Caco-2 (cell line): ENCODE results near the gene ZNF48. TPM values are rescaled to one million over a fixed set of nuclear protein-coding genes. Genes with fewer than 3 reads are reported as not detected.

Experiments
- BruUV-seq: library from RNA; stranded (reverse); fragments of 400-500 nt; replicated peaks from 2 replicates; lab custom pipeline; 2021; lab: Mats Ljungman, UMichigan
- CTCF ChIA-PET: fragments of 300-600 bp; sonication (Branson Sonifier 250); formaldehyde crosslinking; loops from one replicate; lab custom pipeline; 2022; ENCODE audit warnings: antibody characterized with exemption; lab: Charles Lee
- POLR2A ChIA-PET: fragments of 300-600 bp; sonication (Branson Sonifier 250); formaldehyde crosslinking; loops from one replicate; lab custom pipeline; 2022; ENCODE audit warnings: antibody characterized with exemption; lab: Charles Lee
- DNase-seq, 2 experiments: peaks; one replicate each; pipeline versions ENCODE4 v3.0.0 to v3.0.0-alpha.2; 2020 to 2022
- H3K27me3 ChIP-seq: replicated peaks from 2 replicates; pipeline ENCODE4 v1.6.0; 2011; ENCODE audit warnings: low read length; ENCODE audit not compliant: control insufficient read depth, insufficient read depth
- H3K36me3 ChIP-seq: 2 replicates; pipeline ENCODE4 v1.5.1; 2011; ENCODE audit warnings: low read length; ENCODE audit not compliant: control insufficient read depth, insufficient read depth
- H3K4me1 ChIP-seq: fragments of 250-450 bp; sonication (Bioruptor Pico); 2 replicates; pipeline ENCODE4 v1.5.1; 2020; ENCODE audit warnings: mild to moderate bottlenecking
- H3K4me3 ChIP-seq: 2 replicates; pipeline ENCODE4 v1.5.1; 2011; ENCODE audit warnings: low read depth, mild to moderate bottlenecking, control low read depth, low read length
- H3K9me3 ChIP-seq: fragments of 250-450 bp; sonication (Bioruptor Pico); 2 replicates; pipeline ENCODE4 v1.5.1; 2020; ENCODE audit warnings: mild to moderate bottlenecking, moderate library complexity
- H3K27ac Mint-ChIP-seq: one replicate; pipeline ENCODE4 v1.8.0; 2022; ENCODE audit warnings: mixed read lengths; ENCODE audit not compliant: unreplicated experiment
- H3K27me3 Mint-ChIP-seq: one replicate; pipeline ENCODE4 v1.8.0; 2022; ENCODE audit warnings: mixed read lengths; ENCODE audit not compliant: insufficient read depth, unreplicated experiment
- H3K36me3 Mint-ChIP-seq: one replicate; pipeline ENCODE4 v1.8.0; 2022; ENCODE audit warnings: mild to moderate bottlenecking, mixed read lengths; ENCODE audit not compliant: insufficient read depth, unreplicated experiment
- H3K4me1 Mint-ChIP-seq: one replicate; pipeline ENCODE4 v1.8.0; 2022; ENCODE audit warnings: low read depth, mixed read lengths; ENCODE audit not compliant: unreplicated experiment
- H3K4me3 Mint-ChIP-seq: one replicate; pipeline ENCODE4 v1.8.0; 2022; ENCODE audit warnings: mild to moderate bottlenecking, moderate library complexity, mixed read lengths; ENCODE audit not compliant: unreplicated experiment
- H3K9me3 Mint-ChIP-seq: one replicate; pipeline ENCODE4 v1.8.0; 2022; ENCODE audit warnings: mixed read lengths; ENCODE audit not compliant: unreplicated experiment
- CTCF ChIP-seq, 2 experiments: fragments of 200-600 bp in 1 of 2; IDR thresholded peaks; 1 replicate in 1 of 2; 2 replicates in 1 of 2; pipeline versions ENCODE4 v1.5.1 to v1.8.0; 2011 to 2022; ENCODE audit warnings: antibody characterized with exemption in 1 of 2, control low read depth in 1 of 2, inconsistent platforms in 1 of 2, low read depth in 1 of 2, low read length in 1 of 2, mild to moderate bottlenecking in 1 of 2, moderate library complexity in 1 of 2; ENCODE audit not compliant: insufficient read depth in 1 of 2, severe bottlenecking in 1 of 2, unreplicated experiment in 1 of 2
- intact Hi-C: fragments of 100-400 bp; cut with micrococcal nuclease; formaldehyde crosslinking; loops from one replicate; pipeline ENCODE4 v1.10.0; 2022; ENCODE audit not compliant: unreplicated experiment
- total RNA-seq: library from RNA; stranded (reverse); gene quantifications from 2 replicates; pipeline ENCODE4 v1.2.3, GENCODE V29; 2022

Gene ZNF48
- total RNA-seq, 1 experiment from 2014 or later = 13.4 TPM

- Mint-ChIP-seq H3K4me1 (peaks cover 34% of the 10 kb centered on the region), H3K27me3 (no peaks in the 10 kb centered on the region), H3K36me3 (peaks cover 57% of the 10 kb centered on the region), H3K4me3 (no peak overlapping the region), H3K27ac (no peak overlapping the region), H3K9me3 (no peaks in the 10 kb centered on the region)
- no peaks in the 10 kb centered on the region for H3K9me3 ChIP-seq
- intact Hi-C loops = no loop called here
- CTCF ChIA-PET = interaction anchor here (0.6 kb wide), 2 partner anchors 241 to 434 kb away, joined by 3 to 4 read pairs; no protein-coding TSS in a partner anchor
- H3K27me3 ChIP-seq = no peaks in the 10 kb centered on the region
- peaks cover 12% of the 10 kb centered on the region for H3K4me1 ChIP-seq
- H3K36me3 ChIP-seq = no peaks in the 10 kb centered on the region
- H3K4me3 ChIP-seq = no peak overlapping the region
- no peak for TF ChIP-seq CTCF (IDR thresholded peaks at IDR 0.05; ENCODE audit: insufficient read depth in 1 of 2, low read depth in 1 of 2, low read length in 1 of 2, severe bottlenecking in 1 of 2, unreplicated experiment in 1 of 2)
- DNase-seq = no peak
- no TSS peak for BruUV-seq
- POLR2A ChIA-PET = no interaction called here
Observed at GRCh38 chr16:30365200-30365599, 30.0 kb upstream of the ZNF48 start.

- no peaks in the 10 kb centered on the region for H3K9me3 Mint-ChIP-seq
- Histone ChIP-seq H3K9me3 (no peaks in the 10 kb centered on the region), H3K36me3 (no peaks in the 10 kb centered on the region), H3K27me3 (no peaks in the 10 kb centered on the region), H3K4me3 (no peak overlapping the region), H3K4me1 (peaks cover 15% of the 10 kb centered on the region)
- intact Hi-C loops = no loop called here
- POLR2A ChIA-PET = no interaction called here
- no peak overlapping the region for H3K27ac Mint-ChIP-seq
- H3K27me3 Mint-ChIP-seq = no peaks in the 10 kb centered on the region
- H3K4me1 Mint-ChIP-seq = peaks cover 27% of the 10 kb centered on the region
- H3K4me3 Mint-ChIP-seq = no peak overlapping the region
- DNase-seq = no peak
- peaks cover 56% of the 10 kb centered on the region for H3K36me3 Mint-ChIP-seq
- CTCF ChIA-PET = no interaction called here
- no TSS peak for BruUV-seq
- TF ChIP-seq CTCF (IDR thresholded peaks at IDR 0.05; ENCODE audit: insufficient read depth in 1 of 2, low read depth in 1 of 2, low read length in 1 of 2, severe bottlenecking in 1 of 2, unreplicated experiment in 1 of 2) = no peak
Observed at GRCh38 chr16:30366511-30366910, 28.7 kb upstream of the ZNF48 start.

- Histone ChIP-seq H3K9me3 (no peaks in the 10 kb centered on the region), H3K27me3 (no peaks in the 10 kb centered on the region), H3K4me1 (peaks cover 19% of the 10 kb centered on the region), H3K4me3 (peak overlapping the region; percentile 63), H3K36me3 (no peaks in the 10 kb centered on the region)
- CTCF ChIA-PET = no interaction called here
- intact Hi-C loops = no loop called here
- no peak for DNase-seq
- Mint-ChIP-seq H3K27me3 (no peaks in the 10 kb centered on the region), H3K36me3 (peaks cover 50% of the 10 kb centered on the region), H3K4me3 (peak overlapping the region; percentile 72), H3K4me1 (peaks cover 33% of the 10 kb centered on the region), H3K27ac (no peak overlapping the region), H3K9me3 (no peaks in the 10 kb centered on the region)
- BruUV-seq = no TSS peak
- no peak for TF ChIP-seq CTCF (IDR thresholded peaks at IDR 0.05; ENCODE audit: insufficient read depth in 1 of 2, low read depth in 1 of 2, low read length in 1 of 2, severe bottlenecking in 1 of 2, unreplicated experiment in 1 of 2)
- POLR2A ChIA-PET = interaction anchor here (0.6 kb wide), 1 partner anchor 63 kb away, joined by 3 read pairs; the partner anchor contains the start of gene DCTPP1
Observed at GRCh38 chr16:30367349-30368009, 27.7 kb upstream of the ZNF48 start.
